Dermis blood vessel endothelial cell (primary cell): Measurements from ENCODE around the gene PGAM1. TPM values are rescaled to one million over a fixed set of nuclear protein-coding genes. Genes with fewer than 3 reads are reported as not detected.
"Not testable (repeated sequence)": the region's sequence is repeated elsewhere in the genome, so short reads cannot be mapped to it uniquely, and the experiment has no call there.

Experiments
- DNase-seq: peaks from one replicate; pipeline ENCODE4 v3.0.0; 2010
- total RNA-seq: library from RNA; depleted of rRNA; stranded (reverse); fragments of >200 nt; gene quantifications from 2 replicates; pipeline ENCODE4 v1.2.3, GENCODE V29; 2014

Gene PGAM1
- 218 and 349 TPM in 2 replicates for total RNA-seq

DNA sequence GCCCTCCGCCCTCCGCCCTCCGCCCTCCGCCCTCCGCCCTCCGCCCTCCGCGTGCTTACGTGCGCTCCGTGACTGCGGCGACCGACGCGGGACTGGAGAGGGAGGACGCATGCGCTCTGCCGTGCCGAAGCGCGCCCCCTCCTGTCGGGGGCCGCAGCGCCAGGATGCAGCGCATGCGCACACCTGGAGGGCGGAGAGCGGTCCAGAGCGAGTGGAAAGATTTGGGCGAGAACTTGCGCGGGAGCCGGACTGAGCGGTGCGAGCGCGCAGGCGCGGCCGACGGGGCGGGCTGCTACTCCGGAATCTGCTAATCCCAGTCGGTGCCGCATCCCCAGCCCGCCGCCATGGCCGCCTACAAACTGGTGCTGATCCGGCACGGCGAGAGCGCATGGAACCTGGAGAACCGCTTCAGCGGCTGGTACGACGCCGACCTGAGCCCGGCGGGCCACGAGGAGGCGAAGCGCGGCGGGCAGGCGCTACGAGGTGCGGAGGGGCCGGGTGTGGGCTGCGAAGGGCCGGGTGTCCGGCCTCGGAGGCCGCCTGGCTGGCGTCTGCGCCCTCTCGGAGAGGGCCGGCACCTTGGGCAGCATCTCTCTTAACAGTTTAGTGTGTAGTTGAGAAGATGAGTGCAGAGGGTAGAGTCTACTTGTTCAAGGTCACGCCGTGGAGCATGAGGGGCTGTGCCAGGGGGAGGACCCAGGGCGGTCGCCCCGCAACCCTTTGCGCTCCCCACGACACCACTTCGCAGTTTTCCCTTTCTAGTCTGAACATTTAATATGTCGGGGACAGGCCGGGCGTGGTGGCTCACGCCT is at the start of gene PGAM1:
PGAM1 (plus strand) TSS at position 228 of the 812 bp plus-strand sequence; CDS start at position 345, 117 bp downstream.
- peak; percentile 98 for DNase-seq

DNA sequence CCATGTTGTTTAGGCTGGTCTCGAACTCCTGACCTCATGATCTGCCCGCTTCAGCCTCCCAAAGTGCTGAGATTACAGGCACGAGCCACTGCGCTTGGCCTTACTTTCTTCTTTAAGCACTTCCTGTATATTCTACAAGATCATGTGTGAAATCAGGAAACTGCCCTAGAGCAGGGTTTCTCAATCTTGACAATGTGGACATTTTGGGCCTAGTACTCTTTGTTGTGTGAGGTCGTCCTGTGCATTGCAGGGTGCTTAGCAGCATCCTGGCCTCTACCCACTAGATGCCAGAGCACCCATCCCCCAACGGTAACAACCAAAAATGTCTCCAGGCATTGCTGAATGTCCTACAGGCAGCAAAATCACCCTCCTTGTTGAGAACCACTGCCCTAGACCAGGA is 49.6 kb upstream of the PGAM1 start:
- no peak for DNase-seq

DNA sequence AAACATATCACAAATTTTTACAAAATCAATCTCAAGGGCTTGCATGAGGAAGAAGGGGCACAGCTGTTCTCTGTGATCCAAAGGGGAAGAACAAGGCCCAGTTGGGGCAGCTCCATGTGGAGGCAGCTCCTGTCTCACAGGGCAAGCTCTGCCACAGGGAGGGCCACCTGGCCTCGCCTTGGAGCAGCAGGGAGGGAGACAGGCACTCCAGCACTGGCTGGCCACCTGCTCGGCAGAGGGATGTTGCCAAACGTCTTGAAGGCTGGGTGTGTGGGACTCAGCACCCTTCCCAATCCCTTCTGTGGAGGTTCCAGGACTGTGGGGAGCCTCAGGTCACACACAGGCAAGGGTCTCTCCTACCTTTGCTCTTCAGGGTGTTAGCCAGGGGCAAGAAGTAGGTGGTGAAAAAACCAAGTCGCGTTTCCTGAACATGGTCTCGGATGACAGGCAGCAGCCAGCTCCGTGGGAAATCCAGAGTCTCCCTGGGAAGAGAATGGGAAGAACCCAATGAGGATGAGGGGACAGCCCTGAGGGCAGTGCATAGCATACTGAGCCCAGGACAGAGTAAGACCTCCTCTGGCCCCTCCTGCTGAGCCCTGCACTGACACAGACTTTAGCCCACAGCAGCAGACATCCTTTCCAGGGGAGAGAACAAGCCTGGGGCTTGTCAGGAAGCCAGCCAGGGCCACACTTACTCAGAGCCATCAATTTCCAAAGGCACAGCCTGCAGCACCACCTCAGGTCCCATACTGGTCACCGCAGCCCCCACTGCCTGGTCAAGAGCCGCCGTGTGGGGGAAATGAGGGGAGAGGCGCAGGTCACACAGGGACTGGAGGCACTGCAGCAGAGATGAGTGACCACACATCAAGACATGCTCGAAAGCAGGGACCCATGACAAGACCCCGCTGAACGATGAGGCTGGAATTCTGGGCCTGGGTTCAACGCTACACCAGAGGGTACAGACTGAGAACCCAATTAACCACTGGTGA is 46.8 kb upstream of the PGAM1 start:
- DNase-seq: no peak

DNA sequence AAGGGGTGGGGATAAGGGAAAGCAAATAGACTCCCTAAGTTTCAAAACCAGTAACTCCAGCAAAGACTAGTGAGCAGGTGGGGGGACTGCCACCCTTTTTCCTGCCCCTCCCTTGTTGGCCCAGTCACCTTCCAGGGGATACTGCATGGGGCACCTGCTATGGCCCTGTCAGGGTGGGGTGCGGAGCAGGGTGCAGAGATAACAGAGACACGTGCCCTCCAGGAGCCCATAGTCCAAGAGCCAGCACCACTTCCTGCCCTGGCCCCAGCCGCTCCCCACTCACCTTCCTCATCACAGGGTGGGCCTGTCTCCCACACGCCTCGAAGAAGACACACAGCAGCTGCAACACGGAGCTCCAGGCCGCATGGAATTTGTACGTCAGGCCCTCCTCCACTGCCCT is 45.5 kb upstream of the PGAM1 start:
- no peak for DNase-seq

DNA sequence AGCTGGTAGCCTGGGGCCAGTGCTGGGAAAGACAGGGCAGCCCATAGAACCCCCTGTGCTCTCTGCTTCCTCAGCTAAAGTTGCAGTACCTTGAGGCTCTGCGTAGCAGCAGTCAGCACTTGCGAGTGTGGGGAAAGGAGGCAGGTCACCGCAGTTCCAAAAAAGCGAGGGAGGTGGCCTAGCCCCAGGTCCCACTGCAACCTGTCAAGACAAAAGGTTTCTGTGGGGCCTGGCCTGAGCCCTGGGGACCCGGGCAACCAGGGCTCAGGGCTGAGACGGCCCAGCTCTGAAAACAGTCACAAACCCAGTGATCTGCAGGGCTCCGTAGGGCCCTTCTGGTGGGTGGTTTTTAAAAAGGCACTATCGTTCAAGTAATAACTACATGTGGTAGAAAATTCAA is 44.4 kb upstream of the PGAM1 start:
- no peak for DNase-seq

DNA sequence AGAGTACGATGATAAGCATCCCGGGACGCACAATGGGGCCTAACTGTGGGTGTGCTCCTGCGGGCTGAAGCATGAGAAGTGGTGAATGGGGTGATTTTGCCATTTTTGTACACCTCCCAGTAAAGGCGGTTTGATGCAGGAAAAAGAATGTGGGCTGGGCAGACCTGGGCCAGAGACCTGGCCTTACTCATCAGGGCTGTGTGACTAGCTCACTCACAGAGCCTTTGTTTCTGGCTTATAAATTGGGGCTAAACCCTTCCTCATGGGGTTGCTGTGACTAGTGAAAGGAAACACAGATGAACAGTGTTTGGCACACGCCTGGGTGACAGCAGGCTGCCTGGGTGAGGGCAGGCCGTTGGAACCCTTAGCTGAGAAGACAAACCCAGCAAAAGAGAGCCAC is 42.8 kb upstream of the PGAM1 start:
- no peak for DNase-seq

DNA sequence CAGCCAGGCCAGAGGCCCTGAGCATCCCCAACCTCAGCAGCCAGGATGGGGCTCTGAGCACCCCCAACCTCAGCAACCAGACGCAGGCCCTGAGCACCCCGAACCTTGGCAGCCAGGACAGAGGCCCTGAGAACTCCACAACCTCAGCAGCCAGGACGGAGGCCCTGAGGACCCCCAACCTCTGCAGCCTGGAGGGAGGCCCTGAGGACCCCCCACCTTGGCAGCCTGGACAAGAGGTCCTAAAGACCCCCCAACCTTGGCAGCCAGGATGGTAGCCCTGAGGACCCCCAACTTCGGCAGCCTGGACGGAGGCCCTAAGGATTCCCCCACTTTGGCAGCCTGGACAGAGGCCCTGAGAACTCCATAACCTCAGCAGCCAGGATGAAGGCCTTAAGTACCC is 41.8 kb upstream of the PGAM1 start:
- no peak for DNase-seq

DNA sequence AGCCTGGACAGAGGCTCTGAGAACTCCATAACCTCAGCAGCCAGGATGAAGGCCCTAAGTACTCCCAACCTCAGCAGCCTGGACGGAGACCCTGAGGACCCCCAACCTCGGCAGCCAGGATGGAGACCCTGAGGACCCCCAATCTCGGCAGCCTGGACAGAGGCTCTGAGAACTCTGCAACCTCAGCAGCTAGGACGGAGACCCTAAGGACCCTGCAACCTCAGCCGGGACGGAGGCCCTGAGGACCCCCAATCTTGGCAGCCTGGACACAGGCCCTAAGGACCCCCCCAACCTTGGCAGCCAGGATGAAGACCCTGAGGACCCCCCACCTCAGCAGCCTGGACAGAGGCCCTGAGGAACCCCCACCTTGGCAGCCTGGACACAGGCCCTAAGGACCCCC is 41.4 kb upstream of the PGAM1 start:
- no peak for DNase-seq

DNA sequence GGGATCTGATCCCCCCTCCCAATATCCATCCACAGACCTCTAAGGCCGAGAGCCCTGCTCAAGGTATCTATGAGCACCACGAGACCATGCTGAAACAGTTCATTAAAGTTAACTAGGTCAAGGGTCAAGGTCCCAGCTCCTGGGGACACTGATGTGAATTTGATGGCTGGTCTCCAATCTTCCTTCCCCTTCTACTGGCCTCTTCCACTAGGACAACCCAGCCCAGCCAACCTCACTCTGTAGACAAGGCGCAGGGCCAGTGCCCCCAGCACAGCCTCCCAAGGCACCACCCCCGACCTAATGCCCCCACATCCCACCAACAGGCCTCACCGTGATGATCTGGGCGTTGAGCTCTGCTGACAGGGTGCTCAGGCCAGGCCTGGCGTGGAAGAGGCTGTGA is 40.4 kb upstream of the PGAM1 start:
- DNase-seq: no peak

DNA sequence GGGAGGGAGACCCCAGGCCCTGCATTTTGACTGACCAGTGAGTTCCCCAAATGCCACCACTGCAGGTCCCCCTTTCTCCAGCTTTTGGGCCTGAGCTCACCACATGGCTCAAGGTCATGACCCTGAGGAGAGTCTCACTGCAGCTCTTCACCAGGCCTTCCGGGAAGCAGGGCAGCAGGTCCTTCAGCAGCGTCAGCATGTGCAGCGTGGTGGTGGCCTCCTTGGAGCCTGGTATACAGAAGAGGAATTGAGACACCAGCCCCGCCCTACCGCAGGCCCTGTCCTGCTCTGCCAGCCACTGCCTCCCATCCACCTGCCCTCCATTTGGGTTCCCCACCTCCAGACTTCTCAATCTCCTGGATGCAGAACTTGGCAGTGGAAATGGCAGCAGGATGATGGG is 37.8 kb upstream of the PGAM1 start:
- no peak for DNase-seq

DNA sequence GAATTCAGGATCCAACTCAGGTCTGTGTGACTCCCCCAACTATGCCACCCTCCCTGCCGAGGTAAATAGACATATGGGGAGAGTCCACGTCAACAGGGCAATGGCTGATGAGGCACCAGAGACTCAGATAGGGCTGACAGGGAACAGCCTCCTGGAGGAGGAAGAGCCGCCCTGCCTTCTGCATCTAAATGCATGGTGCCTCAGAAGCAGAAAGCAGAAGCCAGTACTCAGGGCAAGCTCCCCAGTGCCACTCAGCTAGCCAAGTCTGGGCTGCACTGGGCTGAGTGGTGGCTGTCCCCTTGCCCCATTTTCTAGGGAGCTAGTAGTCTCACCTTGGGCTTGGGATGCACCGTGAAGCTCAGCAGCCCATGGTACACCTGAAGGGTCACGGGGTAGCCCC is 35.9 kb upstream of the PGAM1 start:
- DNase-seq: no peak

DNA sequence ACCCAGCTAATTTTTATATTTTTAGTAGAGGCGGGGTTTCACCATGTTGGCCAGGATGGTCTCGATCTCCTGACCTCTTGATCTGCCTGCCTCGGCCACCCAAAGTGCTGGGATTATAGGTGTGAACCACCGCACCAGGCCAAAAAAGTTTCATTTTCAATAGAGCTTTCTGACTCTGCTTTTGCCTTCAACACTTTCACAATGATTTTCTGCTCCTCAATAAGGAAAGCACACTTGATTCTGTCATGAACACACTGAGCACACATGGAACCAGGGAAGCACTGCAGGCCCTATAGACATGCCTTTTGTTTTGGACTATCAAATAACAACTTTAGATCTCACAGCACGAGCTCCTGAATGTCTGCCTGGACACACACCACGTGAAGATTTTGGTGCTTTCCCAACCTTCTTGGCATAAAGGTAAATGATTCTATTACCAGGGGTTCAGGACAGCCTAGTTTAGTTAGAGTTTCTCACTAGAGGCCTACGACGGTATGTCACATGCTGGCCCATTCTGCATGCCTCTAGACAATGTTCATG is 32.9 kb upstream of the PGAM1 start:
- no peak for DNase-seq

DNA sequence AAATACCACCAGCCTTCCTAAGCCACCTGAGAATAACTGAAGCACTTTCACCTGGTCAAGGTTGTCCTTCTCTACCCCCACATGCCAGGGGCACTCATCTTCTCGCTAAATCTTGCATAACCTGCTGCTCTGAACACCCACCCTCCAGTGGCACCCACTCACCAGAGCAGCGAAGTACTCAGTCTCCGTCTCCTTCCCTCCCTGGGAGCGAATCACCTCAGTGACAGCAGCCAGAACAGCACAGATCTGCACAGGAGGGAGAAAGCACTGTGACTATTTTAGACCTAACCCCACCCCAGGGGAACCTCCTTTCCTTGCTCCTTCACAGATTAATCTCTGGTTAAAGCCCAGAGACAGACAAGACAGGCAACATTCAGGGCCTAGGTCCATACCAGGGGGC is 29.9 kb upstream of the PGAM1 start:
- no peak for DNase-seq

DNA sequence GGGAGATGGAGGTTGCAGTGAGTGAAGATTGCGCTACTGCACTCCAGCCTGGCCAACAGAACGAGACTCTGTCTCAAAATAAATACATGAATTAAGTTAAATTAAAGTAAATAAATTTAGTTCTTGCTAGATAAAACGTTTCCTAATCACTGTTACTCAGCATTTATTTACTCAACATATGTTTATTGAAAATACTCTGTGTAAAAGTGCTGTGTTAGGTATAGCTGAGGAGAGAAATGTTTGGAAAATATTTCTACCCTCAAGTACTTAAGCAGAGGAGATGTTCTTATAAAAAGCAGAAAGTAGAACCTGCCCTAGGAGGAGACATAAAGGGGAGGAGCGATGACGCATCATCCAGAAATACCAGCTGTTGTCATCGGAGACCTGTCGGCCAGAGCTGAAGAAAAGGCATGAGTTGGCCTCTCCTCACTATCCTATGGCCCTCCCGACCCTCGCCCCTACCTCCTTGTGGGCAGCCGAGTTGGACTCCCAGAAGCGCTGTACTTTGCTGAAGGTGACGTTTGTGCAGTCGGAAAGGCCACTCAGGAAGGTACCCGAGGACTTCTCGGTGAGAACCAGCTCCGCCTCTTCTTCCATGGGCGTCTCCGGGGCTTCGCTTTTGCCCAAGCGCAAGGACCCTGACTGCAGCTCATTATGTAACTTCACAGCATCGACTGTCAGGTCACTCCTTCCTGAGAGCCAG is 26.0 kb upstream of the PGAM1 start:
- peak; percentile 79 for DNase-seq

DNA sequence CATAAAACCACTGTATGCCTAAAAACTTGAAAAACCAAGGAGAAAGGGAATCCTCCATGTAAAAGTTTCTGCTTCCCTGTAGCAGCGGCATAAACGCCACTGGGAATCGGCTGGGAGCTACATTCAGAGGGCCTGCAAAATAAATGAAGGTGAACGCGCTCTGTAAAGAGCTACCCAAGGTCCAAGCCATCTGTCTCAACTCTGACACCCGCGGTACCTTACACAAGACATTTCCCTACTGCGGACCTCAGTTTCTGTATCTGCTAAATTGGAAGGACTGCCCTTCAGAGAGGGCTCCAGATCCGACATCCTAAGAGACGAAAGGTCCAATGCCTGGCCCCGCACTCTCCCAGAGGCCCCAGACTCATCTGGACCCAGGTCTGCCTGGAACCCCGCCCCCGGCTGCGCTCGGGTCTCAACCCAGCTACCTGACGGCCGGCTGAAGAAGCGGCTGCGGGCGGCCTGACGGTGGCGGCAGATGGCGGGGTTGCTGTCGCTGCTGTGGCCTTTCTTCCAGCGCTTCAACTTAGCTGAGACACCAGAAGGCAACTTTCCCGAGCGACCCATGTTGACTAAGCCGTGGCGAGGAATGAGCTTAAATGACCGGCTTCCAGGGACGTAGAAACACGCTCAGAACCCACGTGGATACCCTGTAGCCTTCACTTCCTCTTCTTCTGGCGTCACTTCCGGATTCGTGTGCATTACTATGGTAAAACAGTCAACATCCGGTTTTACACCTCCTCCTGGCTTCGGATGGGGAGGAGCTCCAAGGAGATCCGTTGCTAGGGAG is 25.1 kb upstream of the PGAM1 start, which contains the start of gene RRP12:
RRP12 (minus strand) TSS at position 676 of the 790 bp plus-strand sequence; CDS start at position 567, 109 bp downstream.
- peak; percentile 99 for DNase-seq

DNA sequence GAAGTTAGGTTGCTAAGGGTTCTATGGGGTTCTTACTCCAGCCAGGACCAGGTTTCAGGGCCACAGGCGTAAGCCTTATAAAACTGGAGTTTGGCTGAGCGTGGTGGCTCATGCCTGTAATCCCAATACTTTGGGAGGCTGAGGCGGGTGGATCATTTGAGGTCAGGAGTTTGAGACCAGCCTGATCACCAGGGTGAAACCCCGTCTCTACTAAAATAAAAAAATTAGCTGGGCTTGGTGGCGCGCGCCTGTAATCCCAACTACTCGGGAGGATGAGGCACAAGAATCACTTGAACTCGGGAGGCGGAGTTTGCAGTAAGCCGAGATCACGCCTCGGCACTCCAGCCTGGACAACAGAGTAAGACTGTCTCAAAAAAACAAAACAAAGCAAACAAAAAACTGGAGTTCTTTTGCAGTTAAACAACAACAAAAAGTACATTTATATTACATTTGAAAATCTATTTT is 24.5 kb upstream of the PGAM1 start:
- DNase-seq: no peak

DNA sequence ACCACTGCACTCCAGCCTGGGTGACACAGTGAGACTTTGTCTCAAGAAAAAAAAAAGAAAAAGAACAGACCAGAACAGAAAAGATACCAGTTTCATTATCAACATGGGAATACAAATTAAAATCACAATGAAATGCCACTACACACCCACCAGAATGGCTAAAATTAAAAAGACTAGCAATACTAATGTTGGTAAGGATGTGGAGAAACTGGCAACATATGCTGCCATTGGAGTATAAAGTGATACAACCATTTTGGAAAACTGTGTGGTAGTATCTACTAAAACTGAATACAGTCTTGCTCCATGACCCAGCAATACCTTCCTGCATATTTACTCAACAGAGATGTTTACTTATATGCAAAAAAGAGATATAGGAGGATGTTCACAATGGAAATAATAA is 21.9 kb upstream of the PGAM1 start:
- no peak for DNase-seq

DNA sequence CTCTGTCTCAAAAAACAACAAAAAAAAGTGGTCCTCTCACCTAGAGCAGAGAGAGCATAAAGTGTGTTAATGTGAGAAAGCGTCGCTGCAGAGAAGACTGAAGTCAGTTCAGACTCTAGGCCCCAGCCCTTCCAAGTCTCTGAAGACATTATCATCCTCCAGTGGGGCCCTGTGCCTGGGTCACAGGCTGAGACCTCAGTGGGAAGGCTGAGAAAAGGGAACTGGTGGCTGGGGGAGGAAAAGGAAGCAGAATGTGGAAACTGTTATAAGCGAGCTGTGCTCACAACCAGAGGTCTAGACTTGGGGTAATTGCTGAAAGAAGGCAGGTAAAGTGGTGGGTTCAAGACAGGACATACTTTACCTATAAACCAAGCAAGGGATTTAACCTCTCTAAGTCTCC is 19.9 kb upstream of the PGAM1 start:
- no peak for DNase-seq

DNA sequence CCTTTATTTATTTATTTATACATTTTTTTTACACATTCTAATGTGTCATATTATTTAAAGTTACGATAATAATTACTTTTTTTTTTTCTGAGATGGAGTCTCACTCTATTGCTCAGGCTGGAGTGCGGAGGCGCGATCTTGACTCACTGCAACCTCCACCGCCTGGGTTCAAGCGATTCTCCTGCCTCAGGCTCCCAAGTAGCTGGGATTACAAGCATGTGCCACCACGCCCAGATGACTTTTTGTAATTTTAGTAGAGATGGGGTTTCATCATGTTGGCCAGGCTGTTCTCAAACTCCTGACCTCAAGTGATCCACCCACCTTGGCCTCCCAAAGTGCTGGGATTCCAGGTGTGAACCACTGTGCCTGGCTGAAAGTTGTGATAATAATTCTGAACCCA is 19.5 kb upstream of the PGAM1 start:
- not testable (repeated sequence) for DNase-seq

DNA sequence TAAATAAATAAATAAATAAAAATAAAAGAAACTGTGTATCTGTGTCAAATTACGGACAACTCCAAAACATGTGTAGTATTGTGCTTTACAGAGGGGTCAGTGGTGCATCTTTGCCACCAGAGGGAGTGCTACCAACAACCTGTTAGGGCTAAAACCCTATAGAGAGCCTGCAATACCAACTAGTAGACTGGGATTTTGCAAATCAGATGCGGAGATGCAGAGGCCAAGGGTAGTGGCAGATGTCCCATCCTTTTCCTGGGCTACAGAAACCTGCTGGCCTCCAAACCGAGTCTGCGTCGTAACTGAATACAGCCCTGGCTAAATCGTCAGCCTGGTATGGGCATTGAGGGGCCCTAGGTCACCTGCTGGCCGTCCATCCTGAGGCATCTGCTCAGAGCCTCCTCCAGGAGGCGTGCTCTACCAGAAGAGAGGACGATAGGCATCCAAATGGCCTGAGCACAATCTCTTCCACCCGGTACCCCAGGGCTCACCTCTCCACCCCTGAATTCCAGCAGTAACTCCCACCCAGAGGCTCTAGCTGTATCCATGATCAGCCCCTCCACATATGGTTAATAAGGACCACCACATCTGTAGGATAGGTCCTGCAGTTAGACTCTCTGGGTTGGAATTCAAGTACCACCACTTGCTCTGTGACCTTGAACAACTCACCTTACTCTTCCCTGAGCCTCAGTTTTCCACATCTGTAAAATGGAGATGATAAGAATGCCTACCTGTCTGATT is 18.6 kb upstream of the PGAM1 start:
- peak; percentile 84 for DNase-seq

DNA sequence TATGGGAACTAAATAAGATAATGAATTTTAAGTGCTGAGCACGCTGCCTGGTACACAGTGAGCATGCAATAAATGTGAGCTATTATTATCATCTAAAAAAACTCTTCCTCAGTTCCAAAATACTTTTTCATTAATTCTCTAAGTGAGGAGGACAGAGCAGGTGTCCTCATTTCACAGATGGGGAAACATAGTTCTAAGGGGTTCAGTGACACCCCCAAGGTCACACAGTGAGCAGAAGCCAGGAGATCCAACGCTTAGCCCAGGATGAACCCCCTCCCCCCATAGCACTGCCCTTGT is 18.1 kb upstream of the PGAM1 start:
- no peak for DNase-seq
